GM12878 (cell line): ENCODE data around the gene NAA38. TPM values are rescaled to one million over a fixed set of nuclear protein-coding genes. Genes with fewer than 3 reads are reported as not detected.

Experiments
- BCL3 ChIP-seq: IDR thresholded peaks from 2 replicates; pipeline ENCODE4 v1.6.1; 2011; ENCODE audit warnings: borderline replicate concordance, low read depth, mild to moderate bottlenecking, moderate library complexity, low read length; ENCODE audit not compliant: insufficient read depth, poor library complexity, severe bottlenecking
- BHLHE40 ChIP-seq, 2 experiments: fragments of 450-650 bp in 1 of 2; IDR thresholded peaks; 2 replicates each; pipeline ENCODE4 v1.6.1; 2011 to 2017; ENCODE audit warnings: low read depth in 2 of 2, borderline replicate concordance in 1 of 2, improper control_type of control experiment in 1 of 2, low read length in 1 of 2, mild to moderate bottlenecking in 1 of 2
- BRCA1 ChIP-seq: IDR thresholded peaks from 2 replicates; pipeline ENCODE4 v1.6.1; 2011; ENCODE audit warnings: low read depth, low read length, improper control_type of control experiment
- CEBPZ ChIP-seq: fragments of 150-350 bp; IDR thresholded peaks from 2 replicates; pipeline ENCODE4 v1.6.1; 2016; ENCODE audit warnings: low read depth, low read length
- HDGF ChIP-seq: fragments of 450-650 bp; IDR thresholded peaks from 2 replicates; pipeline ENCODE4 v1.6.1; 2016; ENCODE audit warnings: antibody characterized with exemption
- MAX ChIP-seq: IDR thresholded peaks from 2 replicates; pipeline ENCODE4 v1.6.1; 2012; ENCODE audit warnings: low read depth, low read length, improper control_type of control experiment
- MLLT1 ChIP-seq: fragments of 450-650 bp; IDR thresholded peaks from 2 replicates; pipeline ENCODE4 v1.6.1; 2016; ENCODE audit warnings: mild to moderate bottlenecking
- MTA2 ChIP-seq: fragments of 450-650 bp; IDR thresholded peaks from 2 replicates; pipeline ENCODE4 v1.6.1; 2016; ENCODE audit warnings: low read depth, mild to moderate bottlenecking, moderate library complexity
- NBN ChIP-seq: fragments of 450-650 bp; IDR thresholded peaks from 2 replicates; pipeline ENCODE4 v1.6.1; 2016
- POLR2A ChIP-seq: IDR thresholded peaks from 2 replicates; pipeline ENCODE4 v1.6.1; 2011; ENCODE audit warnings: low read depth, mild to moderate bottlenecking, low read length
- POLR2AphosphoS5 ChIP-seq: IDR thresholded peaks from 2 replicates; pipeline ENCODE4 v1.6.1; 2011; ENCODE audit warnings: mild to moderate bottlenecking, low read length, inconsistent platforms
- SUZ12 ChIP-seq: fragments of 200-600 bp; sonication (generic); IDR thresholded peaks from one replicate; pipeline ENCODE4 v1.6.1; 2018; ENCODE audit warnings: antibody characterized with exemption, mild to moderate bottlenecking; ENCODE audit not compliant: unreplicated experiment
- USF2 ChIP-seq: IDR thresholded peaks from 2 replicates; pipeline ENCODE4 v1.6.1; 2011; ENCODE audit warnings: low read depth, low read length, improper control_type of control experiment, borderline replicate concordance
- polyA plus RNA-seq, 11 experiments: library from polyadenylated mRNA; depleted of rRNA in 4 of 11; unstranded in 6 of 11; stranded (reverse) in 5 of 11; fragments of >200 nt; fragmentation: Nextera tagmentation in 4 of 11; fragmentation: Illumina TruSeq in 1 of 11; extraction: Ambion mirVana in 4 of 11; extraction: Trizol in 1 of 11; gene quantifications; 1 replicate in 1 of 11; 2 replicates in 10 of 11; pipeline versions ENCODE4 v1.2.1 to v1.2.3, GENCODE V29; 2011 to 2016; ENCODE audit warnings: inconsistent platforms in 2 of 11, missing spikeins in 2 of 11, low read depth in 1 of 11
- total RNA-seq, 4 experiments: library from RNA; depleted of rRNA in 3 of 4; stranded (reverse); fragments of >200 nt in 3 of 4; fragmentation: Illumina TruSeq in 1 of 4; extraction: Trizol in 1 of 4; gene quantifications; 2 replicates each; pipeline versions ENCODE4 v1.2.1 to v1.2.3, GENCODE V29; 2013 to 2021
- TF ChIP-seq, protein P1 (sequence below): fragments of 450-650 bp; IDR thresholded peaks from 2 replicates; pipeline ENCODE4 v1.6.1; 2017; ENCODE audit warnings: mild to moderate bottlenecking, low read depth, inconsistent platforms; ENCODE audit not compliant: poor library complexity, severe bottlenecking
- TF ChIP-seq, protein P2 (sequence below): IDR thresholded peaks from 2 replicates; pipeline ENCODE4 v1.6.1; 2011; ENCODE audit warnings: borderline replicate concordance, low read depth, mild to moderate bottlenecking, moderate library complexity, mixed read lengths, low read length; ENCODE audit not compliant: insufficient read depth; ENCODE audit errors: extremely low read length

Gene NAA38
- total and polyA plus RNA-seq, 10 of the 15 experiments (the other 5 are each of a cell fraction or from before 2014, with no cell fraction given): 31.5 to 337 (median 215) TPM

DNA sequence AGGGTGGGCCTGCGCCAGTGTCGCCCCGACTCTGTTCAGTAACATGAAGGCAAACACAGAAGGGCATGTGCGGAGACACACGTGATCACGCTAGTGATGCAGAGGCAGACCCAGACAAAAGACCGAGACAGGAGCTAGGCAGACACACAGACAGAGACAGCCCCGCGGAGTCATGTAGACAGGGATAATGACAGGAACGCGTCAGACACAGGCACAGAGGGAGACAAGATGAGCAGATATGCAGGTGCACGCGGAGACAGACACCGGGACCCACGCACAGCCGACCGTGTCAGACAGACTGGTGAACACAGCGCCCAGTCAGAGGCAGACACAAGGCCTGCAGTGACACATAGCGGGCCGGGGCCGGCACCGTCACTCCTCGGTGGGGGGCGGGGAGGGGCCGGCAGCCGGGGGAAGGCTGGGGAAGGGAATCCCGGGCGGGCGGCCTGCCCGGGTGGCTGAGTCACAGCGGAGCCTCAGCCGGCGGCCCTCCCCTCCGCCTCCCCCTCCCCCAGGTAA, 15.9 kb downstream of the NAA38 start (continued):
- TF ChIP-seq BCL3 (no peak), CEBPZ (no peak), HDGF (peak; percentile 53; the same call in 1 of the 2 replicates), BRCA1 (no peak), MTA2 (0 out of 2 replicates have a peak, but pooled peaks have one; percentile 25), USF2 (peak; percentile 33; the same call in 1 of the 2 replicates), SUZ12 (no peak), MAX (no peak), BHLHE40 (IDR thresholded peaks at IDR 0.05; ENCODE audit: borderline replicate concordance in 1 of 2, low read depth in 2 of 2, low read length in 1 of 2) (peak; percentile 28 to 51; a peak in 2 of 4 replicates), NBN (peak; percentile 52; the same call in 1 of the 2 replicates), MLLT1 (peak; percentile 55; the same call in 1 of the 2 replicates), POLR2AphosphoS5 (peak; percentile 68), POLR2A (peak; percentile 70)
- TF ChIP-seq, protein P1, sequence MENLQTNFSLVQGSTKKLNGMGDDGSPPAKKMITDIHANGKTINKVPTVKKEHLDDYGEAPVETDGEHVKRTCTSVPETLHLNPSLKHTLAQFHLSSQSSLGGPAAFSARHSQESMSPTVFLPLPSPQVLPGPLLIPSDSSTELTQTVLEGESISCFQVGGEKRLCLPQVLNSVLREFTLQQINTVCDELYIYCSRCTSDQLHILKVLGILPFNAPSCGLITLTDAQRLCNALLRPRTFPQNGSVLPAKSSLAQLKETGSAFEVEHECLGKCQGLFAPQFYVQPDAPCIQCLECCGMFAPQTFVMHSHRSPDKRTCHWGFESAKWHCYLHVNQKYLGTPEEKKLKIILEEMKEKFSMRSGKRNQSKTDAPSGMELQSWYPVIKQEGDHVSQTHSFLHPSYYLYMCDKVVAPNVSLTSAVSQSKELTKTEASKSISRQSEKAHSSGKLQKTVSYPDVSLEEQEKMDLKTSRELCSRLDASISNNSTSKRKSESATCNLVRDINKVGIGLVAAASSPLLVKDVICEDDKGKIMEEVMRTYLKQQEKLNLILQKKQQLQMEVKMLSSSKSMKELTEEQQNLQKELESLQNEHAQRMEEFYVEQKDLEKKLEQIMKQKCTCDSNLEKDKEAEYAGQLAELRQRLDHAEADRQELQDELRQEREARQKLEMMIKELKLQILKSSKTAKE: peak; percentile 82
- TF ChIP-seq, protein P2, sequence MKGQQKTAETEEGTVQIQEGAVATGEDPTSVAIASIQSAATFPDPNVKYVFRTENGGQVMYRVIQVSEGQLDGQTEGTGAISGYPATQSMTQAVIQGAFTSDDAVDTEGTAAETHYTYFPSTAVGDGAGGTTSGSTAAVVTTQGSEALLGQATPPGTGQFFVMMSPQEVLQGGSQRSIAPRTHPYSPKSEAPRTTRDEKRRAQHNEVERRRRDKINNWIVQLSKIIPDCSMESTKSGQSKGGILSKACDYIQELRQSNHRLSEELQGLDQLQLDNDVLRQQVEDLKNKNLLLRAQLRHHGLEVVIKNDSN: peak; percentile 70
